ENCODE results near the gene PMAIP1.

GRCh38 chr18:59905686-59906091 lies 5.9 kb downstream of the PMAIP1 start:
- TF ChIP-seq GABPA (IDR thresholded peaks at IDR 0.05 in 1 of 2, conservative IDR thresholded peaks at IDR 0.05 in 1 of 2) (no peak), ZBTB33 (IDR thresholded peaks at IDR 0.05) (no peak), CTCF (IDR thresholded peaks at IDR 0.05; ENCODE audit: low read depth, low read length, missing input control) (no peak), RXRA (IDR thresholded peaks at IDR 0.05) (no peak), YY1 (IDR thresholded peaks at IDR 0.05) (no peak), EGR1 (IDR thresholded peaks at IDR 0.05; ENCODE audit: low read depth in 2 of 2) (no peak), SP1 (IDR thresholded peaks at IDR 0.05) (no peak)
- TF ChIP-seq, protein P1, sequence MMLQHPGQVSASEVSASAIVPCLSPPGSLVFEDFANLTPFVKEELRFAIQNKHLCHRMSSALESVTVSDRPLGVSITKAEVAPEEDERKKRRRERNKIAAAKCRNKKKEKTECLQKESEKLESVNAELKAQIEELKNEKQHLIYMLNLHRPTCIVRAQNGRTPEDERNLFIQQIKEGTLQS (IDR thresholded peaks at IDR 0.05) = no peak
- TF ChIP-seq, protein P2, sequence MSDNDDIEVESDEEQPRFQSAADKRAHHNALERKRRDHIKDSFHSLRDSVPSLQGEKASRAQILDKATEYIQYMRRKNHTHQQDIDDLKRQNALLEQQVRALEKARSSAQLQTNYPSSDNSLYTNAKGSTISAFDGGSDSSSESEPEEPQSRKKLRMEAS (IDR thresholded peaks at IDR 0.05) = no peak

Measured in liver (tissue), 3 donors.